ENCODE data around the gene GSPT1.

The GSPT1 gene

GRCh38 chr16:11896486-11897176 is 19.1 kb downstream of the GSPT1 start:
- TF ChIP-seq POLR2AphosphoS5 (IDR thresholded peaks at IDR 0.05; ENCODE audit: low read depth, low read length) (no peak), TAF1 (IDR thresholded peaks at IDR 0.05; ENCODE audit: borderline replicate concordance, insufficient read depth, low read length) (no peak), SIN3A (IDR thresholded peaks at IDR 0.05; ENCODE audit: borderline replicate concordance, insufficient read depth, low read length) (no peak), REST (IDR thresholded peaks at IDR 0.05; ENCODE audit: insufficient read depth in 1 of 2, low read depth in 2 of 2, low read length in 2 of 2) (no peak), FOXP2 (optimal IDR thresholded peaks at IDR 0.05; ENCODE audit: borderline replicate concordance, extremely low read depth, extremely low read length, insufficient read depth) (no peak)

- TF ChIP-seq SIN3A (IDR thresholded peaks at IDR 0.05; ENCODE audit: borderline replicate concordance, insufficient read depth, low read length) = no peak
- no peak for TF ChIP-seq TAF1 (IDR thresholded peaks at IDR 0.05; ENCODE audit: borderline replicate concordance, insufficient read depth, low read length)
- no peak for TF ChIP-seq POLR2AphosphoS5 (IDR thresholded peaks at IDR 0.05; ENCODE audit: low read depth, low read length)
- TF ChIP-seq REST (IDR thresholded peaks at IDR 0.05; ENCODE audit: insufficient read depth in 1 of 2, low read depth in 2 of 2, low read length in 2 of 2) = no peak
- no peak for TF ChIP-seq FOXP2 (optimal IDR thresholded peaks at IDR 0.05; ENCODE audit: borderline replicate concordance, extremely low read depth, extremely low read length, insufficient read depth)
Measured at GRCh38 chr16:11893571-11893970, 22.2 kb downstream of the GSPT1 start.

GRCh38 chr16:11892761-11893160 is 23.0 kb downstream of the GSPT1 start:
- no peak for TF ChIP-seq SIN3A (IDR thresholded peaks at IDR 0.05; ENCODE audit: borderline replicate concordance, insufficient read depth, low read length)
- TF ChIP-seq REST (IDR thresholded peaks at IDR 0.05; ENCODE audit: insufficient read depth in 1 of 2, low read depth in 2 of 2, low read length in 2 of 2) = no peak
- no peak for TF ChIP-seq FOXP2 (optimal IDR thresholded peaks at IDR 0.05; ENCODE audit: borderline replicate concordance, extremely low read depth, extremely low read length, insufficient read depth)
- no peak for TF ChIP-seq POLR2AphosphoS5 (IDR thresholded peaks at IDR 0.05; ENCODE audit: low read depth, low read length)

DNA sequence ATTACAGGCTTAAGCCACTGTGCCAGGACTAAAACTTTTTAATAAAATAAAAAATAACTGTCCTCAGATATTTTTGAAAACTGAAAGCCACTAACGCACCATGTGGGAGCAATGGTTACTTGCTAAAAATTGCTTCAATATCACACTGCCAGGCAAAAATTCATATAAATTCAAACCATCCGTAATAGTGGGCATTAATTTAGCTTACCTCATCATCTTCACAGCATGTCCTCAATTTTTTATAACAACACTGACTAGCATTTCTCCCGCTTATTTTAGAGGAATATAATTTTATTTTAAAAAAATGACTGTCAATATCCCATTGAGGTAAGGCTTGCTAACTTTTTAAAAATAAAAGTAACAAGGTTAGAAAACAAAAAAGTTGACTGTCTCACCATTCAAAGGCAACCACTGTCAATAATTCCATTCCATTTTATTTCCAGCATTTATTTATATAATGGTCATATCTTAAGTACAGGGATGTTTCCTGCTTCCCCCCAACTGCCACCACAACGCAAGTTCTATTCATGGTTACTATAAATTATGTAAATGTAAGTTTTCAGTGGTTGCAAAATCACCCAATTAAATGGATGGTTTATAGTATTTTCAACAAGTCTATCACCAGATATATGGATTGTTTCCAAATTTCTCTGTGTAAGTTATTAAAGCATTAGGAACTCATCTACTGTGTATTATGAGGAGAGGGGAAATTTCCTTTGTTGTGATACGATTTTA is 25.4 kb downstream of the GSPT1 start:
- TF ChIP-seq POLR2AphosphoS5 (IDR thresholded peaks at IDR 0.05; ENCODE audit: low read depth, low read length) (no peak), FOXP2 (optimal IDR thresholded peaks at IDR 0.05; ENCODE audit: borderline replicate concordance, extremely low read depth, extremely low read length, insufficient read depth) (no peak), REST (IDR thresholded peaks at IDR 0.05; ENCODE audit: insufficient read depth in 1 of 2, low read depth in 2 of 2, low read length in 2 of 2) (no peak), TAF1 (IDR thresholded peaks at IDR 0.05; ENCODE audit: borderline replicate concordance, insufficient read depth, low read length) (no peak), SIN3A (IDR thresholded peaks at IDR 0.05; ENCODE audit: borderline replicate concordance, insufficient read depth, low read length) (no peak)
